GM12872 (cell line): ENCODE results near the gene GALNT14.

ENCODE experiments used
- CTCF ChIP-seq: IDR thresholded peaks from 3 replicates; pipeline ENCODE4 v1.5.1; 2011; ENCODE audit warnings: low read depth, mild to moderate bottlenecking, low read length, moderate library complexity; ENCODE audit not compliant: insufficient read depth

The GALNT14 gene

GRCh38 chr2:30965022-30965531 is 173.2 kb downstream of the GALNT14 start:
- TF ChIP-seq CTCF = no peak

GRCh38 chr2:30964334-30965005 is 173.8 kb downstream of the GALNT14 start:
- no peak for TF ChIP-seq CTCF

GRCh38 chr2:30963184-30963583 is 175.1 kb downstream of the GALNT14 start:
- TF ChIP-seq CTCF = no peak

- TF ChIP-seq CTCF = no peak
Observed at GRCh38 chr2:30960213-30960612, 178.0 kb downstream of the GALNT14 start.

- TF ChIP-seq CTCF = no peak
Observed at GRCh38 chr2:30959653-30960052, 178.6 kb downstream of the GALNT14 start.

GRCh38 chr2:30958918-30959265 is 179.3 kb downstream of the GALNT14 start:
- no peak for TF ChIP-seq CTCF

GRCh38 chr2:30958193-30958917 is 179.9 kb downstream of the GALNT14 start:
- TF ChIP-seq CTCF = no peak
